ENCODE results near the gene BCL6.

Gene BCL6

DNA sequence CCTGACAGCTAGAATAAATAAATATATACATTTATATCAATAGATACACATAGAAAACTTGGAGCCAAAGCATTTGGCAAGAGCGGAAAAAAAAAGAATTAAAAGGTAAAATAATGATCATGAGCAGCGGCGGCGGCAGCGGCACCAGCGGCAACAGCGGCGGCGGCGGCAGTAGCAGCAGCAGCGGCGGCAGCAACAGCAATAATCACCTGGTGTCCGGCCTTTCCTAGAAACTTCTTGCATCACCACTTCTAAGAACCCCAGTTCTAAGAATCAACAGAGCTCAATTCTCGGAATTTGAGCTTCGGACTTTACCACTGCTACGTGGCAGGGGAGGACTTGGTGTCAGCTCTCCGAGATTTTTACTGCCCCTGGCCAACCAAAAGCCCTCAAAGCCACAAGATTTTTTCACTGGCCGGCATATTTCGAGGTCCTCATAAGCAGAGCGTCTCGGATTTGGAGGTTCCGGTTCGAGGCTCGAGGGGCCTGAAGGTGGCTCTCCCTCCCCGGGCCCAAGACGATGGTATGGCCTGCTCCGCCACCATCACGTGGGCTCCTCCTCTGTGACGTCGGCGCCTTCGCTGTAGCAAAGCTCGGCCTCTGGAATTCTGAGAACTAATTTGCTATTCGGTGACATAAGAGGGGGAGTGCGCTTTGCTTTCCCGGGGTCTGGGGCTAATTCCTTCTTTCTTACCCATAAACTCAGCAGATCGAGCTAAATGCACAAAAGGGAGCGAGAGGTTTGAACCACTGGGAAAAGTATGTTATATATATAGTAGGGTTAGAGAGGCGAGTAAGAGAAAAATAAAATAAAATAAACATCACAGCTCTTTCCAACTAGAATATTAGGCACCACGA lies at the start of gene BCL6:
Gene BCL6, minus strand, starts transcription at position 268 of the 858 bp plus-strand sequence. CDS start 11,775 bp downstream, outside the sequence.
- peak; percentile 76 for DNase-seq (ENCODE audit: insufficient read length, low spot score)
- FAIRE-seq = peak; percentile 83
- TF ChIP-seq POLR2A (IDR thresholded peaks at IDR 0.05; ENCODE audit: low read depth, low read length) = peak; percentile 74

DNA sequence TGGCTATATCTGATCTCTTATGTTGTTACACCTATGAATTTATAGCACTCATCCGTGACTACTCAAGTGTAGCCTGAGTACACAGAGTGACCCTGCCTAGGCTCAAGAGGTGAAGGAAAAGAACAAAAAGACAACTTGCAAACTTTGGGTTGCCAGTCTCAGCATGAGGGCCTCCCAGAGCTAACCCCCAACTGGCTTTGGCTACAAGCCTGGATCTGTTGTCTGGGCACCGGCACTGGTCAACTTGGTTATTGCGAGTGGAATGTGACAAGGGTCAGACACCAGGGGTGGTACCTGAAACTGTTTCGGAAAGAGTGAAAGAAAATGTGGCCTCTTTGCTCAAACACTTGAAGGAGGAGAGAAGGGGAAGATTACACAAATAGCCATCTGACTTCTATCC lies 49.5 kb upstream of the BCL6 start:
- no peak for DNase-seq (ENCODE audit: insufficient read length, low spot score)
- TF ChIP-seq POLR2A (IDR thresholded peaks at IDR 0.05; ENCODE audit: low read depth, low read length) = no peak
- FAIRE-seq = no peak

DNA sequence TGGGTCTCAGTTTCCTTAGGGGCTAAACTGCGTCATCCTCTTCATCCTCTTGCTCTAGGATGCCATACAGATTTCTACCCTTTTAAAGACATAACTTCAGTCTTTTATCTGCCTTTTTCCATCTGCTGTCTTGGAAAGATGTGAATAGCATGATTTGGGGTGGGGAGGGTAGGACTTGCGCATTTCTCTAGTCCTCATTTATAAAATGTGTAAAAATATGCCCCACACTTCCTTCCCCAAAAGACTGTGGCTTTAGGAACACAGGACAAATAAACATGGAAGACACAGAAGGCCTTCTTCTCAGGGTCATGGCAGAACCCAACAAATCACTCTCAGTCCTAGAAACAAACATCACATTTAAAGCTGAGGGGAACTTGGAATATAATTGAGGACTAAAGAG lies 48.4 kb upstream of the BCL6 start:
- no peak for DNase-seq (ENCODE audit: insufficient read length, low spot score)
- no peak for FAIRE-seq
- no peak for TF ChIP-seq POLR2A (IDR thresholded peaks at IDR 0.05; ENCODE audit: low read depth, low read length)

DNA sequence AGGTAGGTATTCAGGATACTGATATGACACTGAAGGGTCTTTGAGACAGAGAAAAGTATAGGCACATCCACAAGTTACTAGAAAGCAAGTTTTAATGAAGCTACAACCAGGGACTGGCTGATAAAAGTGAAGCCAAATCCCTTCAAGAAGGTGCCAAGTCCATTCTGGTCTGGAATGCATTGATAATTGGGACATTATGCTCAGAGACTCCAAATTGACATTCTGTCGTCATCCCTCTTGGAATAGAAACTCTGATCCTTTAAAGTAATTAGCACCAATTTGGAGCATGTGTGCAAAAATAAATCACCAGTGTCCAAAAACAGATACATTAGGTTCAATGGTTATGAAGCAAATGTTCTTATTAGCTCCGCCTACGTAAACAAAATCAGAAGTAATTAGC lies 47.3 kb upstream of the BCL6 start:
- DNase-seq (ENCODE audit: insufficient read length, low spot score) (no peak), FAIRE-seq (no peak)
- TF ChIP-seq POLR2A (IDR thresholded peaks at IDR 0.05; ENCODE audit: low read depth, low read length) = no peak

DNA sequence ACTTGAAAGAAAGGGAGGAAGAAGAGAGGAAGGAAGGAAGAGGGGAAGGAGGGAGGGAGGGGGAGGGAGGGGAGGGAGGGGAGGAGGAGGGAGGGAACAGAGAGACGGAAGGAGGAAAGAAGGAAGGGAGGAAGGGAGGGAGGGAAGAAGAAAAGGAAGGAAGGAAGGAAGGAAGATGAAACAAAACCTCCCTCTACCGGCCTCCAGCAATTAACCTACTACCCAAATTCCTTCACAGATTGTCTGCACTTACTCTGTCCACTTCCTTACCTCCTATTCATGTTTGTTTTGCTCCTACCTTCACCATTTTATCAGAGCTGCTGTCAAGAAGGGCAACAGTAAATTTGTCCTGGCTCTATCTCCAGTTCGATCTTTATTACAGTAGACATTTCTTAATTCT lies 44.6 kb upstream of the BCL6 start:
- no peak for DNase-seq (ENCODE audit: insufficient read length, low spot score)
- no peak for TF ChIP-seq POLR2A (IDR thresholded peaks at IDR 0.05; ENCODE audit: low read depth, low read length)
- no peak for FAIRE-seq

DNA sequence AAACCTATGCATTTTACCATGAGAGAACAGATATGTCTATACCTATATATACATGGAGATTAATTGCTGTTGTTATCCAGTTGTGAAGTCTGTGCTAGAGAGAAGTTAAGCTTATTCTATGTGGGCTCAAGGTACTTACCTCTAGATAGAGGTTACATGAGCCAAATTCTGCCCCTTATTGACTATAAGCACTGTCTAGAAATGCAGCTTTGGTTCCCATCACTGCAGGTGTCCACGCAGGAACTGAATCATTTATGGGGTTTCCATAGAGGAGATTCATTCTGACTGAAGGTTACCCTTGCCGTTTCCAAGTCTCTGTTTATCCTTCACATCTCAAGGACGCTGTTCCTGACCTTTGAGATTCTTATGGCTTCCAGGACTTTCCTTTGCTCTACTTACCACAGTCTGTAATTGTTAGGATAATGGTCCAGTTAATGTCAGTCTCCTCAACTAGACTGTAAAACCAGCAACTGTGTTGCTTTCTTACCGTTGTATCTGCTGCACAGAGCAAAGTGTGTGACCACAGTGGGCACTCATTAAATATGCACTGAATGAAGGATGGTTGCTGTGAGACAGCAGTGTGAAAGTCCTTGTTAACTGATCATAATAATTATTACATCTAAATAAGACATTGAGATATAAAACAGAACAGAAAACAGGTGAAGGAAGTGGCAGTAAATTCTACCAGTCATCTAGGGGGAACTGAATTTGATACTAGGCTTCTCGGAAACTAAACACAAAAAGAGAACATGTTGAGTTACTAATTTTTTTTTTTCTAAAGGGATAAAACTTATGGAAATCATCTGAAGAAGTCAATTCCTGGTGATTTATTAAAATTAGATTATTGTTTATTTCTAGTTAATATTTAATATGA lies 44.0 kb upstream of the BCL6 start:
- no peak for DNase-seq (ENCODE audit: insufficient read length, low spot score)
- no peak for FAIRE-seq

DNA sequence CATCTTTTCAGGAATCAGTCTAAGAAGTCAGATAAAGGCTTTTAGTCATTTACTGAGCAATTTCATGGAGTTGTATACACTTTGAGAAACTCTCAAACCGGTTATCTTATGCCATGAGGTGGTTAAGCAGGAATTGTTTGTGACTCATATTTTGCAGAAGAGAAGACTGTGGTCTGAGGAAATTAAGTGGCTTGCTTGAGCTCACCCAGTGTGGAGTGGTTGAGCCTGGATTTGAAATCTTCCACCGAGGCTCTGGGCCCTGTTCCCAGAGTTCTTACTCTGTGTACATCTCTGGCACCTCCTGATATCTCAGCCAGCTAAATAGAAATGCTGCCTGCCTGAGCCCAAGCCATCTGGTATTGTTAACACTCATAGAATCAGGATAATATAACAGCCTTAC lies 37.8 kb upstream of the BCL6 start:
- no peak for TF ChIP-seq POLR2A (IDR thresholded peaks at IDR 0.05; ENCODE audit: low read depth, low read length)
- DNase-seq (ENCODE audit: insufficient read length, low spot score) = peak; percentile 30
- FAIRE-seq = peak; percentile 93

More for the DNA sequence above, 44.0 kb upstream of the BCL6 start:
- no peak for TF ChIP-seq POLR2A (IDR thresholded peaks at IDR 0.05; ENCODE audit: low read depth, low read length)

GRCh38 chr3:187782006-187782405 lies 36.7 kb upstream of the BCL6 start:
- FAIRE-seq = no peak
- no peak for DNase-seq (ENCODE audit: insufficient read length, low spot score)
- TF ChIP-seq POLR2A (IDR thresholded peaks at IDR 0.05; ENCODE audit: low read depth, low read length) = no peak

- TF ChIP-seq POLR2A (IDR thresholded peaks at IDR 0.05; ENCODE audit: low read depth, low read length) = no peak
- DNase-seq (ENCODE audit: insufficient read length, low spot score) (no peak), FAIRE-seq (no peak)
Measured at GRCh38 chr3:187781001-187781400, 35.7 kb upstream of the BCL6 start.

GRCh38 chr3:187778726-187779125 lies 33.5 kb upstream of the BCL6 start:
- TF ChIP-seq POLR2A (IDR thresholded peaks at IDR 0.05; ENCODE audit: low read depth, low read length) = no peak
- no peak for FAIRE-seq
- DNase-seq (ENCODE audit: insufficient read length, low spot score) = no peak

DNA sequence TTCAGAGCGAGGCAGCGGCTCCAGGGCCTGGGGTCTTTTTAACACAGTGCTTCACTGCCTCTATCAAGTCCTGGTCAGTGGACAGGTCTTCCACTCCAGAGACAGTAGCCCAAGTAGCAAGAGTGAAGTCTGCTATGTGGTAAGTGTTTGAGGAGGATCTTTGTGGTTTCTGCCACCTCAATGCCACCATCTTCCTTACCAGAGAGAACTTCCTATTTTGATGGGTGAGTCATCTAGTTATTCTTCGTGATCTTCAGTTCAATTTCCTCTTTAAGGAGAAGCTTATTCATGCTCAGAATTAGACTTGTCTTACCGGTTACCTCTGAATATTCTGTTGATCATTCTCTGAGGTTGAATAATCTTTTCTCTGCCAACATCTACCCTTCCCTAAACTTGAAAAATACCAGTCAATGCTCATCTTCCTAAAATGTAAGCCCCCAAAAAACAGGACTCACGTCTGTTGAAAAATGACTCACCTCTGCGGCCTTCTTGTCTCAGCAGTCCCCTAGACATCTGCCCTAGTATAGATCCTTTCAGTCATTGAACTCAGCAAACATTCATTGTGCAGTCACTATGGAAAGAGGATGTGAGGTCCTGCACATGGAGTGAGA lies 32.2 kb upstream of the BCL6 start:
- FAIRE-seq (peak; percentile 84), DNase-seq (ENCODE audit: insufficient read length, low spot score) (no peak)
- no peak for TF ChIP-seq POLR2A (IDR thresholded peaks at IDR 0.05; ENCODE audit: low read depth, low read length)

DNA sequence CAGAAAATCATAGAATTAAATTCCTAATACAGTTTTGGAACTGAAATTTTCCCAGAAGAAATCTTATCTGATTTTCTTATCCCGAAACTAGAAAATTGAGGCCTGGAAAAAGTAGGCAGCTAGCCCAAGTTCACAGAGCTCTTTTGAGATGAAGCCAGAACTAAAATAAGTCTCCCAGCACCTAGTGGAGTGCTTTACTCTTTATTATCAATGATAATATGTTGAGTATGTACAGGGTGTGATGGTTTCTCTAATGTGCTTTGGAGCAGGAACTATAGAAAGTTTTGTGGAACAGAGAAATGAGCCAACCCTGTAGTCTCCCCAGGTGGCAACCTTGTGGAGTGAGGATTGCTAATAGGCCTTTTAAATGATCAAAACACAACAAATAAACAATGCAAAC lies 30.3 kb upstream of the BCL6 start:
- TF ChIP-seq POLR2A (IDR thresholded peaks at IDR 0.05; ENCODE audit: low read depth, low read length) = no peak
- FAIRE-seq (no peak), DNase-seq (ENCODE audit: insufficient read length, low spot score) (no peak)

DNA sequence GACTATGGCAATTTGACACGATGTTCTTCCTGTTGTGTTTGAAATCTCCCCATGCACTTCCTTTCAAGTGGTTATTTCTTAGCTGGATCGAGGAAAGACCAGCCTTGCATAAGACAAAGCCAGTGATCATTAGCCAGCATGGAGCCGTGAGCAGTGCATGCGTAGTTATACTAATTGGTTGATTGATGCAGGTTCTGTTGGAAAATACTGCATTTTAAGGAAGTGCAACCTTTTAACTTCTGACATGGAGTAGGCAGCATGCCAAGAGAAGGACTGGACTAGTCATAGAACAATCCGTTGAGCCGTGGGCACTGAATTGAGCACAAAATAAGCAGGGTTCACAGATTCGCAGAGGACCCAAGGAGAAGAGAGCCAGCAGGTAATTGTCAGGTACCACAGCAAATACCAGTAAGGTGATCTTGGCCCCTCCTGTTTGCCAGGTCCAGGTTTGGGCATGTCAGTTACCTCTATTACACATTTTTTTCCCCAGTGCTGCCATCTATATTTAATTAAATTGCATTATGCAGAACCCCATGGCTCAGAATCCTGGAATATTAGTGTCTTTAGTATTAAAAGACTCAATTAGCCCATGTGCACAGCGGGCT lies 29.0 kb upstream of the BCL6 start:
- DNase-seq (ENCODE audit: insufficient read length, low spot score) (no peak), FAIRE-seq (no peak)
- TF ChIP-seq POLR2A (IDR thresholded peaks at IDR 0.05; ENCODE audit: low read depth, low read length) = no peak

All from H54 (cell line).